K562 (cell line): ENCODE measurements around the gene S100A2. TPM values are rescaled to one million over a fixed set of nuclear protein-coding genes. Genes with fewer than 3 reads are reported as not detected.
A peak's percentile ranks its signal among the peaks of the same experiment; 100 is the strongest.

Source experiments
- ATAC-seq: fragments of 200-7000 bp; cut with Tn5 transposase; 3 replicates; pipeline ENCODE4 v1.9.1; 2020; ENCODE audit warnings: moderate library complexity
- BruUV-seq: library from RNA; stranded (reverse); fragments of 400-500 nt; replicated peaks from 2 replicates; lab custom pipeline; 2021; lab: Mats Ljungman, UMichigan
- CTCF ChIA-PET: fragments of 300-600 bp; formaldehyde crosslinking; extraction: SDS; loops from one replicate; lab custom pipeline; 2021; ENCODE audit warnings: low intra/inter-chr PET ratio; lab: Yijun Ruan, JAX
- POLR2A ChIA-PET: fragments of 300-600, 350-650 bp; sonication (Branson Sonifier 250); formaldehyde crosslinking; extraction: SDS; loops from one replicate; lab custom pipeline; 2021; ENCODE audit warnings: antibody characterized with exemption, inconsistent platforms; lab: Yijun Ruan, JAX
- DNase-seq, 4 experiments: peaks; one replicate each; pipeline versions ENCODE4 v3.0.0 to v3.0.0-alpha.2; 2011 to 2018; ENCODE audit warnings: low spot score in 3 of 4, mixed read lengths in 3 of 4; ENCODE audit errors: extremely low read depth in 1 of 4
- FAIRE-seq: peaks from 2 replicates; lab custom pipeline; 2011; peaks lifted over from hg19 to GRCh38; lab: Jason Lieb, UNC
- H2AFZ ChIP-seq: 2 replicates; pipeline ENCODE4 v1.6.0; 2011; ENCODE audit warnings: low read depth, low read length, control low read depth, inconsistent platforms
- H3K27ac ChIP-seq: fragments of 200-600 bp; 3 replicates; pipeline ENCODE4 v1.8.0; 2011; ENCODE audit warnings: low read depth, mild to moderate bottlenecking, control low read depth, inconsistent platforms, low read length, moderate library complexity, mixed read lengths; ENCODE audit errors: extremely low read depth
- H3K27me3 ChIP-seq, 2 experiments: fragments of 300-600 bp in 1 of 2; 2 replicates in 1 of 2; 3 replicates in 1 of 2; pipeline versions ENCODE4 v1.6.0 to v1.8.0; 2011; ENCODE audit warnings: inconsistent platforms in 2 of 2, low read length in 2 of 2, mild to moderate bottlenecking in 1 of 2, mixed read lengths in 1 of 2, moderate library complexity in 1 of 2; ENCODE audit not compliant: control insufficient read depth in 2 of 2, insufficient read depth in 2 of 2
- H3K36me3 ChIP-seq: fragments of 300-600 bp; 3 replicates; pipeline ENCODE4 v1.8.0; 2011; ENCODE audit warnings: mild to moderate bottlenecking, low read length, inconsistent platforms; ENCODE audit not compliant: control insufficient read depth, insufficient read depth
- H3K4me1 ChIP-seq, 2 experiments: fragments of 200-600 bp in 1 of 2; replicated peaks in 1 of 2; 2 replicates in 1 of 2; 3 replicates in 1 of 2; pipeline versions ENCODE4 v1.5.1 to v1.8.0; 2011; ENCODE audit warnings: inconsistent platforms in 2 of 2, low read length in 2 of 2, mild to moderate bottlenecking in 1 of 2, mixed read lengths in 1 of 2, moderate library complexity in 1 of 2; ENCODE audit not compliant: control insufficient read depth in 2 of 2, insufficient read depth in 2 of 2
- H3K4me2 ChIP-seq: 2 replicates; pipeline ENCODE4 v1.6.1; 2011; ENCODE audit warnings: low read length, control low read depth, inconsistent platforms, mixed read lengths; ENCODE audit not compliant: insufficient read depth
- H3K4me3 ChIP-seq: fragments of 200-600 bp; sonication (generic), shearing (Covaris generic); 2 replicates; pipeline ENCODE4 v1.5.1; 2016; ENCODE audit warnings: control low read depth, inconsistent platforms
- H3K79me2 ChIP-seq: fragments of 200-600 bp; 3 replicates; pipeline ENCODE4 v1.8.0; 2011; ENCODE audit warnings: low read length, inconsistent platforms; ENCODE audit not compliant: control insufficient read depth, insufficient read depth
- H3K9ac ChIP-seq, 2 experiments: 2 replicates each; pipeline versions ENCODE4 v1.6.0 to v1.6.1; 2011; ENCODE audit warnings: low read depth in 2 of 2, low read length in 2 of 2, control low read depth in 1 of 2, inconsistent platforms in 1 of 2, mild to moderate bottlenecking in 1 of 2, mixed read lengths in 1 of 2; ENCODE audit not compliant: insufficient read depth in 1 of 2
- H3K9me1 ChIP-seq: one replicate; pipeline ENCODE4 v1.6.0; 2011; ENCODE audit warnings: inconsistent platforms, mild to moderate bottlenecking, low read length, moderate library complexity; ENCODE audit not compliant: control insufficient read depth, insufficient read depth
- H3K9me3 ChIP-seq: replicated peaks from 2 replicates; pipeline ENCODE4 v1.5.1; 2011; ENCODE audit warnings: low read depth, low read length, inconsistent platforms; ENCODE audit not compliant: control insufficient read depth, insufficient read depth
- H4K20me1 ChIP-seq: replicated peaks from 2 replicates; pipeline ENCODE4 v1.6.1; 2011; ENCODE audit warnings: low read length, inconsistent platforms, mixed read lengths; ENCODE audit not compliant: control insufficient read depth, insufficient read depth
- KAT2B ChIP-seq: IDR thresholded peaks from one replicate; pipeline ENCODE4 v1.6.1; 2012; ENCODE audit warnings: low read depth, mild to moderate bottlenecking, control low read depth, inconsistent platforms, low read length, moderate library complexity
- NCOA2 ChIP-seq, 2 experiments: fragments of 450-650 bp; IDR thresholded peaks; 2 replicates each; pipeline ENCODE4 v1.6.1; 2018; ENCODE audit warnings: mild to moderate bottlenecking in 2 of 2, moderate library complexity in 1 of 2; ENCODE audit not compliant: partially characterized antibody in 2 of 2
- POLR2B ChIP-seq: fragments of 450-650 bp; IDR thresholded peaks from 2 replicates; pipeline ENCODE4 v1.6.1; 2018; ENCODE audit warnings: low read depth; ENCODE audit not compliant: partially characterized antibody
- RBM22 ChIP-seq: fragments of 200-400 bp; formaldehyde crosslinking; IDR thresholded peaks from 2 replicates; pipeline ENCODE4 v1.6.1; 2018; ENCODE audit warnings: low read length, low read depth; ENCODE audit not compliant: poor library complexity, severe bottlenecking
- U2AF2 ChIP-seq: fragments of 200-400 bp; formaldehyde crosslinking; optimal IDR thresholded peaks from 2 replicates; pipeline ENCODE3; 2017; ENCODE audit warnings: low read depth, mild to moderate bottlenecking, low read length
- ZNF76 ChIP-seq: fragments of 250-450 bp; sonication (Bioruptor Pico); IDR thresholded peaks from 2 replicates; pipeline ENCODE4 v1.4.0; 2020; ENCODE audit warnings: mild to moderate bottlenecking, moderate library complexity, borderline replicate concordance
- WGBS: fragments of 100-300 bp; shearing (Covaris generic); methylation state at CpG from one replicate; pipeline ENCODE4 v1.1.6; 2016; ENCODE audit warnings: low coverage, mixed read lengths; ENCODE audit not compliant: insufficient coverage; ENCODE audit errors: missing lambda C conversion rate; 5-methylcytosine and 5-hydroxymethylcytosine counted together
- in situ Hi-C: fragments of 300-500 bp; cut with MboI; formaldehyde crosslinking; loops from 4 replicates; pipeline ENCODE4 v1.15.0; 2018; ENCODE audit warnings: inconsistent platforms, mixed read lengths
- intact Hi-C: fragments of 100-400 bp; cut with micrococcal nuclease; formaldehyde crosslinking; loops from 2 replicates; pipeline ENCODE4 v1.14.2; 2022
- polyA plus RNA-seq, 8 experiments: library from polyadenylated mRNA; depleted of rRNA in 4 of 8; stranded (reverse) in 5 of 8; unstranded in 3 of 8; fragments of >200 nt; fragmentation: Nextera tagmentation in 2 of 8; fragmentation: Illumina TruSeq in 1 of 8; extraction: Ambion mirVana in 2 of 8; extraction: Trizol in 1 of 8; gene quantifications; 2 replicates each; pipeline versions ENCODE4 v1.2.1 to v1.2.3, GENCODE V29; 2011 to 2014; ENCODE audit warnings: inconsistent platforms in 1 of 8, missing spikeins in 1 of 8
- total RNA-seq, 7 experiments: library from RNA; depleted of rRNA in 6 of 7; stranded (reverse); fragments of >200 nt in 6 of 7; fragmentation: Illumina TruSeq in 2 of 7; extraction: Trizol in 2 of 7; gene quantifications; 2 replicates each; pipeline versions ENCODE4 v1.2.1 to v1.2.3, GENCODE V29; 2011 to 2021; ENCODE audit warnings: low replicate concordance in 1 of 7
- TF ChIP-seq, protein P1 (sequence below), 2 experiments: fragments of 450-650 bp in 1 of 2; sonication (generic) in 1 of 2; formaldehyde crosslinking; conservative IDR thresholded peaks; 2 replicates each; pipeline versions ENCODE4 v1.4.0 to v1.8.1; 2020 to 2022; ENCODE audit warnings: mild to moderate bottlenecking in 1 of 2, missing genetic modification reagents in 1 of 2

Gene S100A2
- total and polyA plus RNA-seq, 9 of the 15 experiments (the other 6 are each of a cell fraction or from before 2014, with no cell fraction given): 0.28 to 0.65 (median 0.44) TPM; not detected in 4

DNA sequence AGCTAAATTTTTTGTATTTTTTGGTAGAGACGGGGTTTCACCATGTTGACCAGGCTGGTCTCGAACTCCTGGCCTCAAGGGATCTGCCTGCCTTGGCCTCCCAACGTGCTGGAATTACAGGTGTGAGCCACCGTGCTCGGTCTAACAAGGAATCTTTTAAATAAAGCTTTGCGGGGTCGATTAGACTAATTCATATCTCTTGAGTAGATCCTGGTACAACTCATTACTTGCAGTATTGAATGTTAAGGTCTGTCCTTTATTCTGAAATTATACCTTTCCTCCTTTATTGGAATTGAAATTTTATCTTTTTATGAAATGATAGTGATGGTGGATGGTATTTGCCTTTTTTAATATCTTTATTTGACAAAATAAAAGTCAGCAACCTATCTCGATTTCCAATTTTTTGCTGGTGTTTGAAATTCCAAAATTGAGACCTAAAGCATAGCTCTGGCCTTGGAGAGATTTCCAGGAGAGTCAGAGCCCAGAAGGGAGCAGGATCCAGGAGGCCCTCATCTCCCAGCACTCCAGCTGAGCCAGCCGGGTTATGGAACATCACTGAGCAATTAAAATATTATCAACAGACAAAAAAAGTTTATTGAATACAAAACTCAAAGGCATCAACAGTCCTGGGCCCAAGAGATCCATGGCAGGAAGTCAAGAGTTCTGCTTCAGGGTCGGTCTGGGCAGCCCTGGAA lies 4.7 kb downstream of the S100A2 start:
- 50% methylated on average over 10 of the region's 10 CpGs for WGBS
- Histone ChIP-seq H3K9ac (peak overlapping the region in 1 of 2 experiments; percentile 62; a peak in 1 of 4 replicates), H2AFZ (no peak overlapping the region), H3K4me3 (no peak overlapping the region), H3K9me1 (peaks cover 6% of the 10 kb centered on the region), H3K79me2 (no peaks in the 10 kb centered on the region), H3K9me3 (no peaks in the 10 kb centered on the region), H3K36me3 (no peaks in the 10 kb centered on the region), H4K20me1 (no peaks in the 10 kb centered on the region), H3K4me1 (peaks cover 7% of the 10 kb centered on the region in 2 experiments), H3K27me3 (no peaks in the 10 kb centered on the region), H3K27ac (no peak overlapping the region), H3K4me2 (no peak overlapping the region)
- no TSS peak for BruUV-seq
- TF ChIP-seq RBM22: no peak
- CTCF ChIA-PET: no interaction called here
- DNase-seq (no peak), FAIRE-seq (no peak), ATAC-seq (no peak)
- in situ Hi-C loops: loop anchor here (10.0 kb wide), 1 partner anchor 46 kb away; no protein-coding TSS in a partner anchor
- POLR2A ChIA-PET: interaction anchor here (2.2 kb wide), 1 partner anchor 10 kb away, joined by 8 read pairs; no protein-coding TSS in a partner anchor
- intact Hi-C loops: no loop called here

DNA sequence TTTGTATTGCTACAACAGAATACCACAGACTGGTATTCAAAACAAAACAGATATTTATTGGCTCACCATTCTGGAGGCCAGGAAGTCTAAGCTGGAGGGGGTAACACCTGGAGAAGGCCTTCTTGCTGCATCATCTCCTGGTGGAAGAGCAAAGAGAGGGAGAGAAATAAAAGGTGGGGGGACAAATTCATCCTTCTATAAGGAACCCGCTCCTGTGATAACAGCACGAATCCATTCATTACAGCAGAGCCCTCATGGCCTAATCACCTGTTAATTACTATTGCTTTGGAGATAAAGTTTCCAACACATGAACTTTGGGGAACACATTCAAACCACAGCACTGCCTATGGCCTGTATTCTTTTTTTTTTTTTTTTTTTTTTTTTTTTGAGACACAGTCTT lies 5.4 kb downstream of the S100A2 start:
- intact Hi-C loops (no loop called here), in situ Hi-C loops (loop anchor here (10.0 kb wide), 1 partner anchor 45 kb away; no protein-coding TSS in a partner anchor)
- no peak overlapping the region for H3K9ac ChIP-seq
- H3K9me1 ChIP-seq: peaks cover under 1% of the 10 kb centered on the region
- ChIA-PET CTCF (no interaction called here), POLR2A (interaction anchor here (1.1 to 2.2 kb wide), 2 partner anchors 10 kb away, joined by 5 to 8 read pairs; no protein-coding TSS in a partner anchor)
- 72% methylated on average over 2 of the region's 2 CpGs for WGBS
- H3K4me3 ChIP-seq: no peak overlapping the region
- no peak for ATAC-seq
- no peaks in the 10 kb centered on the region for H3K36me3 ChIP-seq
- no peak overlapping the region for H3K4me2 ChIP-seq
- H4K20me1 ChIP-seq: no peaks in the 10 kb centered on the region
- no peak overlapping the region for H2AFZ ChIP-seq
- no peak for FAIRE-seq
- DNase-seq: no peak
- no peaks in the 10 kb centered on the region for H3K79me2 ChIP-seq
- H3K4me1 ChIP-seq: peaks cover under 1% of the 10 kb centered on the region in 2 experiments; a peak in 2 of 5 replicates
- BruUV-seq: no TSS peak
- no peak for TF ChIP-seq NCOA2 (IDR thresholded peaks at IDR 0.05; ENCODE audit: partially characterized antibody in 2 of 2)
- TF ChIP-seq POLR2B: no peak
- no peak for TF ChIP-seq KAT2B
- no peak for TF ChIP-seq ZNF76 (CRISPR knock-in tag)
- TF ChIP-seq, protein P1, sequence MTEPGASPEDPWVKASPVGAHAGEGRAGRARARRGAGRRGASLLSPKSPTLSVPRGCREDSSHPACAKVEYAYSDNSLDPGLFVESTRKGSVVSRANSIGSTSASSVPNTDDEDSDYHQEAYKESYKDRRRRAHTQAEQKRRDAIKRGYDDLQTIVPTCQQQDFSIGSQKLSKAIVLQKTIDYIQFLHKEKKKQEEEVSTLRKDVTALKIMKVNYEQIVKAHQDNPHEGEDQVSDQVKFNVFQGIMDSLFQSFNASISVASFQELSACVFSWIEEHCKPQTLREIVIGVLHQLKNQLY (CRISPR knock-in tag; conservative IDR thresholded peaks at IDR 0.05): no peak
- TF ChIP-seq U2AF2: no peak
- H3K9me3 ChIP-seq: no peaks in the 10 kb centered on the region
- no peaks in the 10 kb centered on the region for H3K27me3 ChIP-seq
- H3K27ac ChIP-seq: no peak overlapping the region
